ENCODE data around the gene EPGN.

EPGN gene

DNA sequence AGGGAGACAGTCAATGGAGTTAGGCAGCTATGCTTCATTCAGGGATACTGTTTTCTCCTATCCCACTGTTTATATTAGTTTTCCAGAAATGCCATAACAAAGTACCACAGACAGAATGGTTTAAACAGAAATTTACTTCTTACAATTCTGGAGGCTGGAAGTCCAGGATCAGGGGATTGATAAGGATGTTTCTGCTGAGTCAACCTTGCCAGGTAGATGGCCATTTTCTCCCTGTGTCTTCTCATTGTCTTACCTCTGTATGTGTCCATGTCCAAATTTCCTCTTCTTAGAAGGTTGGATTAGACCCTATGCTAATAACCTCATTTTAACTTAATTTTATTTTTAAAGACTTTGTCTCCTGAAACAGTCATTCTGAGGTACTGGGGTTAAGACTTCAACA, 20.5 kb upstream of the EPGN start:
- no peak for DNase-seq (ENCODE audit: low read depth)
- H3K4me3 ChIP-seq (ENCODE audit: low read length), result no peak overlapping the region
- TF ChIP-seq, protein P1, sequence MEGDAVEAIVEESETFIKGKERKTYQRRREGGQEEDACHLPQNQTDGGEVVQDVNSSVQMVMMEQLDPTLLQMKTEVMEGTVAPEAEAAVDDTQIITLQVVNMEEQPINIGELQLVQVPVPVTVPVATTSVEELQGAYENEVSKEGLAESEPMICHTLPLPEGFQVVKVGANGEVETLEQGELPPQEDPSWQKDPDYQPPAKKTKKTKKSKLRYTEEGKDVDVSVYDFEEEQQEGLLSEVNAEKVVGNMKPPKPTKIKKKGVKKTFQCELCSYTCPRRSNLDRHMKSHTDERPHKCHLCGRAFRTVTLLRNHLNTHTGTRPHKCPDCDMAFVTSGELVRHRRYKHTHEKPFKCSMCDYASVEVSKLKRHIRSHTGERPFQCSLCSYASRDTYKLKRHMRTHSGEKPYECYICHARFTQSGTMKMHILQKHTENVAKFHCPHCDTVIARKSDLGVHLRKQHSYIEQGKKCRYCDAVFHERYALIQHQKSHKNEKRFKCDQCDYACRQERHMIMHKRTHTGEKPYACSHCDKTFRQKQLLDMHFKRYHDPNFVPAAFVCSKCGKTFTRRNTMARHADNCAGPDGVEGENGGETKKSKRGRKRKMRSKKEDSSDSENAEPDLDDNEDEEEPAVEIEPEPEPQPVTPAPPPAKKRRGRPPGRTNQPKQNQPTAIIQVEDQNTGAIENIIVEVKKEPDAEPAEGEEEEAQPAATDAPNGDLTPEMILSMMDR (conservative IDR thresholded peaks at IDR 0.05; ENCODE audit: low read depth, low read length), result no peak

DNA sequence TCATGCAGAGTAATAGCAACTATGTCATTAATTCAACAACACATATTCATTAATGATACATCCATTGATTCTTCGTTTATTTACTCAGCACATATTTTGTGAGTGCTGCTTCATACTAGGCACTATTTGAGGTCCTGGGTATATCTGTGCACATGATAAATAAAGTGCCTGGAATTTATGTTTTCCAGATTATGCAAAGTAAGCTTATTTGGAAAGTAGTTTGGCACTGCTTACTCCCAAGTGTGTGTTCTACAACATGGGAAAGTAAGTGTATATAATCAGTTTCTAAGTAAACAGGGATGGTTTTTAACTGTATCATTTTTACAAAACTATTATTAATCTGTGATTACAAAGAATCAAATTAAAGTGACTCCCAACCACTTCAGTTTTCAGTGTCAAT, 16.8 kb upstream of the EPGN start:
- H3K4me3 ChIP-seq (ENCODE audit: low read length), result no peak overlapping the region
- TF ChIP-seq, protein P1 (conservative IDR thresholded peaks at IDR 0.05; ENCODE audit: low read depth, low read length), result no peak
- no peak for DNase-seq (ENCODE audit: low read depth)

DNA sequence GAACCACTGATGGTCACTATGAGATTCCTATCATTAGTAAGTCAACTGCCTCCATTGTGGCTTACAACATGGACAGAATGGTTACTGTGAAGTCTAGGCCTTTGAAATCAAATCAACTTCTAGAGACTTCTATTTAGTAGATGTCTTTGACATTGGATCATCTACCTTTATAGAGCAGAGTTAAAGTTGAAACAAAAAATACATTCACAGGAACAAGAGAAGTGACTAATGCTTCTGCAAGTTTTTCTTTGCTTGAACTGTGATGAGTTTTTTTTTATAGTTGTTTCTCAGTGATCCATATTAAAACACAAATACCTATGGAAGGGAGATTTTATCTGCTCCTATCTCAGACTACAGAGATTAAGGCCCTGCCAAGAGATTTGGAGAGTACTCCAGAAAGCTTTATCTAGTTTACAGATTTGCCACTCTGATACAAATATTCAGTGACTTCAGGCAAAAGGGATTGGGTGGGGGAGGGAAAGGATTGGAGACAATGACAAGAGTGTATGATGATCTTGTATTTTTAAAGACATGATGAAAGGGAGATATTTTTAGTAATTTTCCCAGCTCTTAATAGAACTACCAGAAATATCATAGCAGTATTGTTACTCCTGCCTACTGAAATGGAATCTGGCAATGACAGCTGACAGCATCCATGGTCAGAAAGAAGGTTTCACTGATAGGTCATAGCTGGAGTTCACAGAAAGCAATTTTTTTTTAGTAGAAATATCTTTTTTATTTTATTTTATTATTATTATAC, 16.0 kb upstream of the EPGN start:
- DNase-seq (ENCODE audit: low read depth), result no peak
- TF ChIP-seq, protein P1 (conservative IDR thresholded peaks at IDR 0.05; ENCODE audit: low read depth, low read length), result no peak
- H3K4me3 ChIP-seq (ENCODE audit: low read length), result no peak overlapping the region

DNA sequence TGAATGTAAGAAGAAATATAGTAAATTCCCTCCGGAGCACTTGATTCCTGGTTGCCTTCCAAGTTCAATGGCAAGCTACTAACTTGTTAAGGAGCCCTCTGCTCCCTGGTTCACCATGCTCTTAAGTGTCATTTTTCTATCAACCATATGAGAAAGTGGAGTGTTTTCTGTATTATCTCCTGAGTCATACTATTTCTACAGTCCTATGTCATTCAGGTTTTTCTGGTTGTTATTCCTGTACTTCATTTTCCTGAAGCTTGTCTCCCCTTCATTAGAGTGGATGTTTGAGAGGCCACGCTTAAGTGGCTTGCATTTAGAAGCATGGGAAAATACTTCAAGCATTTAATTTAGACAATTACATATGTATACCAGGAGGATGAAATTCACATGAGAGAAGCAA, 14.7 kb upstream of the EPGN start:
- no peak overlapping the region for H3K4me3 ChIP-seq (ENCODE audit: low read length)
- DNase-seq (ENCODE audit: low read depth), result no peak
- TF ChIP-seq, protein P1 (conservative IDR thresholded peaks at IDR 0.05; ENCODE audit: low read depth, low read length), result no peak

DNA sequence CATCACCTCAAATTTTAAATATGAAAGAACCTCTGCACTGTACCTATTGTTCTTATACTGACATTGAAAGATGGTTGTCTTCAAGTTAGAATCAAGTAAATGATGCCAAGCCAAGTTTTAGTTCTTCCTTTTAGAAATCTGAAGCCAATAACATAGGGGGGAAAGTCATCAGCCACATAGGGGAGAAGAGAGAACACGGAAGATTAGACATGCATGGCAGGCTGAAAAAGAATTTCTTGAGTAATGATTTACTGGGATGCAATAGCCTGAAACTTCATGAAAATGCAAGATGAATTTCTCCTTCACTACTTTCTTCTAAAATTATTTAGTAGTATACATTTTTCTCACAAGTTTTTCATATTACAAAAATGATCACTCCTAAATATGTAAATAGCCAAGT, 13.6 kb upstream of the EPGN start:
- no peak for DNase-seq (ENCODE audit: low read depth)
- TF ChIP-seq, protein P1 (conservative IDR thresholded peaks at IDR 0.05; ENCODE audit: low read depth, low read length), result no peak
- H3K4me3 ChIP-seq (ENCODE audit: low read length), result no peak overlapping the region

DNA sequence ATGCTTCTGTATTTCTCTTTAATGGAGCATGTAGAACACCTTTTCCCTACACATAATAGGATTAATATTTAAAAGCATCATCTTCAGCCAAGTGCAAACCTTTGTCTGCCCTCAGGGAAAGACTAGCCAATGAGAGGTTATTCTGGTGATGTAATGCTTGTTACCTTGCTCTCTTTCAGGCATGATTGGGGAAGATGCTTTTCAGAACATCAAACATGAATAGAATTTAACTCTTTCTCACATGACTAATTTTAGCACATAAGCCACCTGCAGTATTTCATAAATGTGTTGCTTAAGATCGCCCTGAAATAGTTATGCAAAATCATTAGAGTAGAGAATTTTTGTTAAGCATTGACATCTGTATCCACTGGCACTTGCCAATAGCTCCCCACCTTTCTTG, 10.7 kb upstream of the EPGN start:
- no peak overlapping the region for H3K4me3 ChIP-seq (ENCODE audit: low read length)
- DNase-seq (ENCODE audit: low read depth), result no peak
- TF ChIP-seq, protein P1 (conservative IDR thresholded peaks at IDR 0.05; ENCODE audit: low read depth, low read length), result no peak

DNA sequence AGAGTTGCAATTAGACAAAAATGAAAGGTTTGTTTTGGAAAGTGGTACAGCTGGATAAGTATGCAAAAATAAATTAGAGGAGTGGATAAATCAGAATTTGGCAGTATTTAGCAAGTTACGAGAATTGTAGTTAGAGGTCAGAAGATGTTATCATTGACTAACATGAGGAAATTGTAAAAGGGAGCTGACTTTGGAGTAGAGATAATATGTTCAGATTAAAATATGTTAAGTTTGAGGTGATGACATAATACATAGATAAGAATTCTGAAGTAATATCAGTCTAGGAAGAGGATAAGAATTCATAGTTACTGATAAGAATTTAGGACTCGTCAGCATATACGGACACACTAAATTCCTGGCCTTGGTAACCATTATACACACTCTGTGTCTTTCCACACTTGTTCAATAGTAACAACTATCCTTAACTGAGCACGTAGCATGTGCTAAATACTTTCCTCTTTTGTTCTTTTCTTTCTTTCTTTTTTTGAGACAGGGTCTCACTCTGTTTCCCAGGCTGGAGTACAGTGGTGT, 4.1 kb upstream of the EPGN start:
- DNase-seq (ENCODE audit: low read depth), result no peak

More for the DNA sequence above, 4.1 kb upstream of the EPGN start:
- H3K4me3 ChIP-seq (ENCODE audit: low read length), result no peak overlapping the region
- TF ChIP-seq, protein P1 (conservative IDR thresholded peaks at IDR 0.05; ENCODE audit: low read depth, low read length), result no peak
